Measurements from ENCODE around the gene PTGFRN. TPM values are rescaled to one million over a fixed set of nuclear protein-coding genes. Genes with fewer than 3 reads are reported as not detected.

The PTGFRN gene
- total RNA-seq, 1 experiment from 2014 or later = 38.7 TPM

- TF ChIP-seq MAX (CRISPR knock-in tag; IDR thresholded peaks at IDR 0.05) = no peak
- no peak for TF ChIP-seq MXD4 (CRISPR knock-in tag; IDR thresholded peaks at IDR 0.05; ENCODE audit: borderline replicate concordance)
These were observed 103.7 kb downstream of the PTGFRN start (continued) for GRCh38 chr1:117013309-117013858.

DNA sequence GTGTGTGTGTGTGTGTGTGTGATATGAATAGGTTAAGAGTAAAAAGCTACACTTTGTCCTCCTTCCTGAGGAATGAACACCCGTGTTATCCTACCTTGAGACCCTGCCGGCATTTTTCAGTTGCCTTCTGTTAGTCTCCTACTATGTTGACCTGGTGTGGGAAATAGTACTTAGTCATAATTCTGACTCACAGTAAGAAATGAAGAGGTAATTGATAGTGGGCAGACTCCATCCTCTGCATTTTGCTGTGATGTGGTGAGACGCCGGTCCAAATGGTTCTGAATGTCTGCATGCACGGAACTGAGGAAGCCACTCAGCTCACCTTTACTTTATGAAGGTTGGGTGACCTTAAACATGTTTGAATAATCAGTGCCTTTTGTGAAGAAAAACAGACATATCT lies 104.5 kb downstream of the PTGFRN start:
- ChIA-PET POLR2A (interaction anchor here (0.7 kb wide), 1 partner anchor 253 kb away, joined by 5 read pairs; no protein-coding TSS in a partner anchor), CTCF (no interaction called here)
- ATAC-seq (no peak), DNase-seq (ENCODE audit: low spot score) (no peak)
- Mint-ChIP-seq H3K27ac (no peak overlapping the region), H3K4me1 (peaks cover 23% of the 10 kb centered on the region), H3K4me3 (no peak overlapping the region), H3K9me3 (no peaks in the 10 kb centered on the region), H3K36me3 (no peaks in the 10 kb centered on the region; the same call in 1 of the 2 replicates), H3K27me3 (ENCODE audit: low read depth) (no peaks in the 10 kb centered on the region)
- TF ChIP-seq ZNF121 (CRISPR knock-in tag; IDR thresholded peaks at IDR 0.05) = no peak
- TF ChIP-seq, protein P1, sequence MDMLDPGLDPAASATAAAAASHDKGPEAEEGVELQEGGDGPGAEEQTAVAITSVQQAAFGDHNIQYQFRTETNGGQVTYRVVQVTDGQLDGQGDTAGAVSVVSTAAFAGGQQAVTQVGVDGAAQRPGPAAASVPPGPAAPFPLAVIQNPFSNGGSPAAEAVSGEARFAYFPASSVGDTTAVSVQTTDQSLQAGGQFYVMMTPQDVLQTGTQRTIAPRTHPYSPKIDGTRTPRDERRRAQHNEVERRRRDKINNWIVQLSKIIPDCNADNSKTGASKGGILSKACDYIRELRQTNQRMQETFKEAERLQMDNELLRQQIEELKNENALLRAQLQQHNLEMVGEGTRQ (CRISPR knock-in tag; IDR thresholded peaks at IDR 0.05) = no peak

DNA sequence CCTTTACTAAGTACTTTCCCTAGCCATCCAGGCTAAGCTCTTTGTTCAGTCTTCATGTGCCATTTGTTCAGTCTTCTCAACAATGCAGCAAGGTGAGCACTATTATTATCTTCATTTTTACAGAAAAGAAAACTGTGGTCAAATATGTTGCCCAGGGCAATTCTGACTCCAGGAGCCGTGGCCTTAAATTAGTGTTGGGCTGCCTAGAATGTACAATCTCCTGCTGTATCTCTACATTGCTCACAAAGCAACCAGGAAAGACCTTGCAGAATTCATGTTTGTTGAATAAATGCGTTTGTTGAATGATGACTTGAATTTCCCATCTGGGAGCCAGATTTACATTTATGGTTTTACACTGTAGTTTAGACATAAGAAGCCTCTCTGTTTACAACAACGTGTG lies 106.0 kb downstream of the PTGFRN start:
- no peaks in the 10 kb centered on the region; the same call in 1 of the 2 replicates for H3K36me3 Mint-ChIP-seq
- no peak for DNase-seq (ENCODE audit: low spot score)
- ChIA-PET CTCF (no interaction called here), POLR2A (no interaction called here)
- no peaks in the 10 kb centered on the region for H3K27me3 Mint-ChIP-seq (ENCODE audit: low read depth)
- no peak for TF ChIP-seq TP53 (CRISPR knock-in tag; IDR thresholded peaks at IDR 0.05)
- no peak for TF ChIP-seq ZBTB21 (CRISPR knock-in tag; IDR thresholded peaks at IDR 0.05; ENCODE audit: borderline replicate concordance)
- TF ChIP-seq, protein P2, sequence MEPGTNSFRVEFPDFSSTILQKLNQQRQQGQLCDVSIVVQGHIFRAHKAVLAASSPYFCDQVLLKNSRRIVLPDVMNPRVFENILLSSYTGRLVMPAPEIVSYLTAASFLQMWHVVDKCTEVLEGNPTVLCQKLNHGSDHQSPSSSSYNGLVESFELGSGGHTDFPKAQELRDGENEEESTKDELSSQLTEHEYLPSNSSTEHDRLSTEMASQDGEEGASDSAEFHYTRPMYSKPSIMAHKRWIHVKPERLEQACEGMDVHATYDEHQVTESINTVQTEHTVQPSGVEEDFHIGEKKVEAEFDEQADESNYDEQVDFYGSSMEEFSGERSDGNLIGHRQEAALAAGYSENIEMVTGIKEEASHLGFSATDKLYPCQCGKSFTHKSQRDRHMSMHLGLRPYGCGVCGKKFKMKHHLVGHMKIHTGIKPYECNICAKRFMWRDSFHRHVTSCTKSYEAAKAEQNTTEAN (CRISPR knock-in tag; IDR thresholded peaks at IDR 0.05) = no peak
- TF ChIP-seq ZNF317 (CRISPR knock-in tag; IDR thresholded peaks at IDR 0.05; ENCODE audit: borderline replicate concordance, low read depth) = no peak
- no peak for TF ChIP-seq ZNF416 (CRISPR knock-in tag; IDR thresholded peaks at IDR 0.05)
- TF ChIP-seq ZNF532 (CRISPR knock-in tag; IDR thresholded peaks at IDR 0.05; ENCODE audit: borderline replicate concordance) = no peak
- TF ChIP-seq SOX15 (CRISPR knock-in tag; IDR thresholded peaks at IDR 0.05) = no peak
- no peak for TF ChIP-seq ELF4 (CRISPR knock-in tag; IDR thresholded peaks at IDR 0.05; ENCODE audit: low read depth)
- no peak for TF ChIP-seq CREM (CRISPR knock-in tag; IDR thresholded peaks at IDR 0.05)
- TF ChIP-seq IRF2 (CRISPR knock-in tag; IDR thresholded peaks at IDR 0.05; ENCODE audit: borderline replicate concordance, low read depth) = no peak
- TF ChIP-seq SMAD3 (CRISPR knock-in tag; IDR thresholded peaks at IDR 0.05; ENCODE audit: borderline replicate concordance) = no peak
- TF ChIP-seq, protein P3, sequence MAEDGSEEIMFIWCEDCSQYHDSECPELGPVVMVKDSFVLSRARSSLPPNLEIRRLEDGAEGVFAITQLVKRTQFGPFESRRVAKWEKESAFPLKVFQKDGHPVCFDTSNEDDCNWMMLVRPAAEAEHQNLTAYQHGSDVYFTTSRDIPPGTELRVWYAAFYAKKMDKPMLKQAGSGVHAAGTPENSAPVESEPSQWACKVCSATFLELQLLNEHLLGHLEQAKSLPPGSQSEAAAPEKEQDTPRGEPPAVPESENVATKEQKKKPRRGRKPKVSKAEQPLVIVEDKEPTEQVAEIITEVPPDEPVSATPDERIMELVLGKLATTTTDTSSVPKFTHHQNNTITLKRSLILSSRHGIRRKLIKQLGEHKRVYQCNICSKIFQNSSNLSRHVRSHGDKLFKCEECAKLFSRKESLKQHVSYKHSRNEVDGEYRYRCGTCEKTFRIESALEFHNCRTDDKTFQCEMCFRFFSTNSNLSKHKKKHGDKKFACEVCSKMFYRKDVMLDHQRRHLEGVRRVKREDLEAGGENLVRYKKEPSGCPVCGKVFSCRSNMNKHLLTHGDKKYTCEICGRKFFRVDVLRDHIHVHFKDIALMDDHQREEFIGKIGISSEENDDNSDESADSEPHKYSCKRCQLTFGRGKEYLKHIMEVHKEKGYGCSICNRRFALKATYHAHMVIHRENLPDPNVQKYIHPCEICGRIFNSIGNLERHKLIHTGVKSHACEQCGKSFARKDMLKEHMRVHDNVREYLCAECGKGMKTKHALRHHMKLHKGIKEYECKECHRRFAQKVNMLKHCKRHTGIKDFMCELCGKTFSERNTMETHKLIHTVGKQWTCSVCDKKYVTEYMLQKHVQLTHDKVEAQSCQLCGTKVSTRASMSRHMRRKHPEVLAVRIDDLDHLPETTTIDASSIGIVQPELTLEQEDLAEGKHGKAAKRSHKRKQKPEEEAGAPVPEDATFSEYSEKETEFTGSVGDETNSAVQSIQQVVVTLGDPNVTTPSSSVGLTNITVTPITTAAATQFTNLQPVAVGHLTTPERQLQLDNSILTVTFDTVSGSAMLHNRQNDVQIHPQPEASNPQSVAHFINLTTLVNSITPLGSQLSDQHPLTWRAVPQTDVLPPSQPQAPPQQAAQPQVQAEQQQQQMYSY (CRISPR knock-in tag; IDR thresholded peaks at IDR 0.05) = no peak
- no peak for TF ChIP-seq HMGXB4 (CRISPR knock-in tag; IDR thresholded peaks at IDR 0.05)
- TF ChIP-seq NFE2L1 (CRISPR knock-in tag; IDR thresholded peaks at IDR 0.05) = no peak
- TF ChIP-seq, protein P4, sequence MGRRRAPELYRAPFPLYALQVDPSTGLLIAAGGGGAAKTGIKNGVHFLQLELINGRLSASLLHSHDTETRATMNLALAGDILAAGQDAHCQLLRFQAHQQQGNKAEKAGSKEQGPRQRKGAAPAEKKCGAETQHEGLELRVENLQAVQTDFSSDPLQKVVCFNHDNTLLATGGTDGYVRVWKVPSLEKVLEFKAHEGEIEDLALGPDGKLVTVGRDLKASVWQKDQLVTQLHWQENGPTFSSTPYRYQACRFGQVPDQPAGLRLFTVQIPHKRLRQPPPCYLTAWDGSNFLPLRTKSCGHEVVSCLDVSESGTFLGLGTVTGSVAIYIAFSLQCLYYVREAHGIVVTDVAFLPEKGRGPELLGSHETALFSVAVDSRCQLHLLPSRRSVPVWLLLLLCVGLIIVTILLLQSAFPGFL (CRISPR knock-in tag; IDR thresholded peaks at IDR 0.05; ENCODE audit: borderline replicate concordance) = no peak
- no peak for TF ChIP-seq ZNF121 (CRISPR knock-in tag; IDR thresholded peaks at IDR 0.05)
- no peak for TF ChIP-seq RORB (CRISPR knock-in tag; IDR thresholded peaks at IDR 0.05)
- no peak overlapping the region for H3K27ac Mint-ChIP-seq
- H3K4me3 Mint-ChIP-seq = no peak overlapping the region
- H3K4me1 Mint-ChIP-seq = peaks cover 10% of the 10 kb centered on the region
- no peak for ATAC-seq
- no peaks in the 10 kb centered on the region for H3K9me3 Mint-ChIP-seq

Data from WTC11 (cell line).